Brain microvascular endothelial cell (primary cell): Measurements from ENCODE around the gene GBP6.

ENCODE experiments used
- DNase-seq: peaks from one replicate; pipeline ENCODE4 v3.0.0-alpha.2; 2020
- H3K27ac ChIP-seq: fragments of 250-450 bp; sonication (Bioruptor Pico); 2 replicates; pipeline ENCODE4 v1.5.1; 2020; ENCODE audit warnings: mild to moderate bottlenecking, moderate library complexity
- H3K27me3 ChIP-seq: fragments of 250-450 bp; sonication (Bioruptor Pico); replicated peaks from 2 replicates; pipeline ENCODE4 v1.5.1; 2020; ENCODE audit warnings: mild to moderate bottlenecking
- H3K36me3 ChIP-seq: fragments of 250-450 bp; sonication (Bioruptor Pico); replicated peaks from 2 replicates; pipeline ENCODE4 v1.5.1; 2020; ENCODE audit warnings: mild to moderate bottlenecking
- H3K4me3 ChIP-seq: 2 replicates; pipeline ENCODE4 v1.5.1; 2011; ENCODE audit warnings: low read depth, mild to moderate bottlenecking, control low read depth, low read length, moderate library complexity
- in situ Hi-C: cut with HindIII; loops from 2 replicates; pipeline ENCODE4 v1.10.0; 2017; ENCODE audit warnings: low sequenced_read_pairs, low pct_ligation_motif_present
- TF ChIP-seq, protein P1 (sequence below): IDR thresholded peaks from 2 replicates; pipeline ENCODE4 v1.5.1; 2011; ENCODE audit warnings: low read depth, mild to moderate bottlenecking, moderate library complexity, low read length, control low read depth, inconsistent platforms; ENCODE audit errors: missing control alignments

GBP6 gene, protein sequence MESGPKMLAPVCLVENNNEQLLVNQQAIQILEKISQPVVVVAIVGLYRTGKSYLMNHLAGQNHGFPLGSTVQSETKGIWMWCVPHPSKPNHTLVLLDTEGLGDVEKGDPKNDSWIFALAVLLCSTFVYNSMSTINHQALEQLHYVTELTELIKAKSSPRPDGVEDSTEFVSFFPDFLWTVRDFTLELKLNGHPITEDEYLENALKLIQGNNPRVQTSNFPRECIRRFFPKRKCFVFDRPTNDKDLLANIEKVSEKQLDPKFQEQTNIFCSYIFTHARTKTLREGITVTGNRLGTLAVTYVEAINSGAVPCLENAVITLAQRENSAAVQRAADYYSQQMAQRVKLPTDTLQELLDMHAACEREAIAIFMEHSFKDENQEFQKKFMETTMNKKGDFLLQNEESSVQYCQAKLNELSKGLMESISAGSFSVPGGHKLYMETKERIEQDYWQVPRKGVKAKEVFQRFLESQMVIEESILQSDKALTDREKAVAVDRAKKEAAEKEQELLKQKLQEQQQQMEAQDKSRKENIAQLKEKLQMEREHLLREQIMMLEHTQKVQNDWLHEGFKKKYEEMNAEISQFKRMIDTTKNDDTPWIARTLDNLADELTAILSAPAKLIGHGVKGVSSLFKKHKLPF

DNA sequence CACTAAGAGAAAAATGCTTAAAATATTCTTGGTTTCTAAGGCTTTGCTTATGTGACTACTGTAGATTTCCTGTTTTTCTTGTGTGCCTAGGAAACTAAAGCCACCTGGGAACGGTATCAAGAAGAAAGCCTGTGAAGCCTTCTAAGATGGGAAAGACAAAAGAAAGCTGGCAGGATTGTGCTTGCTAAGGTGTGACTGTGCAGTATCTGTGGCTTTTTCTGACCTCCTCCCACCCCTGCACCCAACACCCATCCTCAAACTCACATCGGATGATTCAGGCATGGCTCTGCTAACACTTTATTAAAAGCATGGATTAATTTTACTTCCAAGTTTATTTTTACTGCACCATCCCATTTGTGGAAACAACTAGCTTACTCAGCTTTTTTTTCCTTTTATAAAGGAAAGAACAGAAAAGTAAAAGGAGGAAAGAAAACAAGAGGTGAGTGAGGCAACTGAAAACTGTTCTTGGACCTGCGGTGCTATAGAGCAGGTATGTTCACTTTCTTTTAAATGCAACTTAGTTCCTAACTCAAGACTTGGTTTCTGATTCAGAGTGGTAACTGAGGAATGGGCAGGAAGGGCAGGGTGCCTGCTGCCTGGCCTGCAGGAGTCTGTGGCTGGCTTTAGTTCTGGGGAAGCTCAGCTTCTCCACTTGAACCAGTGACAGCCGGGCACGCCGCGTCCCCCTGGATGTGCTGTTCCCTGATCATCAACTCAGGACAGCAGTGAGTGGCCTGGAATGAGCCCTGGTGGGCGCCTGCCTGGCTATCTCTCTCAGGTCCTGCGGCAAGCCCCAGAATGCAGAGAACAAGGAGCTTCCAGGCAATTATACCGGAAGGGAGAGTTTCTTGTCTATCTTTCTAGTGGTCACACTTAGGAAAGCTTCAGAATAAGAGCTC is at the start of gene GBP6:
GBP6 (plus strand) TSS at position 422 of the 899 bp plus-strand sequence. CDS start 4,493 bp downstream, outside the sequence.
- no peaks in the 10 kb centered on the region for H3K36me3 ChIP-seq
- no peak for DNase-seq
- H3K27ac ChIP-seq = no peak within 1 kb of the TSS
- in situ Hi-C loops = no loop called here
- TF ChIP-seq, protein P1, sequence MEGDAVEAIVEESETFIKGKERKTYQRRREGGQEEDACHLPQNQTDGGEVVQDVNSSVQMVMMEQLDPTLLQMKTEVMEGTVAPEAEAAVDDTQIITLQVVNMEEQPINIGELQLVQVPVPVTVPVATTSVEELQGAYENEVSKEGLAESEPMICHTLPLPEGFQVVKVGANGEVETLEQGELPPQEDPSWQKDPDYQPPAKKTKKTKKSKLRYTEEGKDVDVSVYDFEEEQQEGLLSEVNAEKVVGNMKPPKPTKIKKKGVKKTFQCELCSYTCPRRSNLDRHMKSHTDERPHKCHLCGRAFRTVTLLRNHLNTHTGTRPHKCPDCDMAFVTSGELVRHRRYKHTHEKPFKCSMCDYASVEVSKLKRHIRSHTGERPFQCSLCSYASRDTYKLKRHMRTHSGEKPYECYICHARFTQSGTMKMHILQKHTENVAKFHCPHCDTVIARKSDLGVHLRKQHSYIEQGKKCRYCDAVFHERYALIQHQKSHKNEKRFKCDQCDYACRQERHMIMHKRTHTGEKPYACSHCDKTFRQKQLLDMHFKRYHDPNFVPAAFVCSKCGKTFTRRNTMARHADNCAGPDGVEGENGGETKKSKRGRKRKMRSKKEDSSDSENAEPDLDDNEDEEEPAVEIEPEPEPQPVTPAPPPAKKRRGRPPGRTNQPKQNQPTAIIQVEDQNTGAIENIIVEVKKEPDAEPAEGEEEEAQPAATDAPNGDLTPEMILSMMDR = no peak
- no peaks in the 10 kb centered on the region for H3K27me3 ChIP-seq
- no peak within 1 kb of the TSS for H3K4me3 ChIP-seq

DNA sequence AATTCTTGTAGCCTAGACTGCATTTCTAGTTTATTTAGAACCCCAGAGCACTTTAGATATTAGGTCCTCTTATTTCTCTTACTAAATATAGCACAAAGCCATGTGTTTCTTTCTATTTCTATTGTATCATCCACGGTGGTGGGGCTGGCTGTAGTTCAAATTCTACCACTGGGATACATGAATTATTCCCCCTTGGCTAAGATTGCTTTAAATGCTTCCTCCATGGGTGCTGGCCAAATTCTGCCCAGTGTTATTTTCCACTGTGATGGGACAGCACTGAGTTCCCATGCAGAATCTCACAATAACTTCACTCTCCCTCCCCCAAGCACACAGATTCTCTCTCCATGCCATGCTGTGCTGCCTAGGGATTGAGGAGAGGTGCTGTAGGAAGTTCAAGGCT is 41.5 kb upstream of the GBP6 start:
- H3K27me3 ChIP-seq = no peaks in the 10 kb centered on the region
- H3K27ac ChIP-seq = no peak overlapping the region
- TF ChIP-seq, protein P1 = no peak
- no peak for DNase-seq
- H3K4me3 ChIP-seq = no peak overlapping the region
- in situ Hi-C loops = no loop called here
- H3K36me3 ChIP-seq = no peaks in the 10 kb centered on the region

DNA sequence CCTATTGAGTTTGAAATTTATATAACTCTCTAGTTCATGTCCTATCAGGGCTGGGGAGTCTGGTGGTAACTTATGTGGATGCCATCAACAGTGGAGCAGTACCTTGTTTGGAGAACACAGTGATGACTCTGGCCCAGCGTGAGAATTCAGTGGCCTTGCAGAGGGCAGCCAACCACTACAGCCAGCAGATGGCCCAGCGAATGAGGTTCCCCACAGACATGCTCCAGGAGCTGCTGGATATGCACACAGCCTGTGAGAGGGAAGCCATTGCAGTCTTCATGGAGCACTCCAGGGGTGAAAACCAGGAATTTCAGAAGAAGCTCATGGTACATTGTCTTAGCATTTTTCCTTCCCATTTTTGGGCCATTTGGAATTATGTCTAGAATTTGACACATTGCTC is 32.0 kb upstream of the GBP6 start:
- TF ChIP-seq, protein P1 = no peak
- no peaks in the 10 kb centered on the region for H3K36me3 ChIP-seq
- H3K4me3 ChIP-seq = no peak overlapping the region
- DNase-seq = no peak
- no peak overlapping the region for H3K27ac ChIP-seq
- H3K27me3 ChIP-seq = no peaks in the 10 kb centered on the region
- in situ Hi-C loops = no loop called here

DNA sequence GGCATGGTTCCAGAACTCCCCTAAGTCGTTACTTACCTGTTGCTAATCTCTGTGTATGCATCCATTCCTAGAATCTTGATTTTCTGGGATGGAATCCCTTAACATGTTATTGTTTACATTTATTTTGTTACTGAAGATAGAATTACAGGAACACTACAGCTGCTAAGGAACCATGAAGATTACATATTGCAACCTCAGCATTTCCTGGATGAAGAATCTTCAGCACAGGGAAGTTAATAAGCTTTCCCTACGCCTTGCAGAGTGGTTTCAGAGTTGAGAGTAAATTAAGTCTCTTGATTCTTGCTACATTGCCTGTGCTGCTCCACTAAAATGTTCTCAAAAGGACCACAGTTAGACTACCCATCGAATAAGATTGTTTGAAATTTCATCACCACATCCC is 31.4 kb upstream of the GBP6 start:
- in situ Hi-C loops = no loop called here
- no peak for DNase-seq
- Histone ChIP-seq H3K36me3 (no peaks in the 10 kb centered on the region), H3K27me3 (no peaks in the 10 kb centered on the region), H3K4me3 (no peak overlapping the region), H3K27ac (no peak overlapping the region)
- TF ChIP-seq, protein P1 = no peak

DNA sequence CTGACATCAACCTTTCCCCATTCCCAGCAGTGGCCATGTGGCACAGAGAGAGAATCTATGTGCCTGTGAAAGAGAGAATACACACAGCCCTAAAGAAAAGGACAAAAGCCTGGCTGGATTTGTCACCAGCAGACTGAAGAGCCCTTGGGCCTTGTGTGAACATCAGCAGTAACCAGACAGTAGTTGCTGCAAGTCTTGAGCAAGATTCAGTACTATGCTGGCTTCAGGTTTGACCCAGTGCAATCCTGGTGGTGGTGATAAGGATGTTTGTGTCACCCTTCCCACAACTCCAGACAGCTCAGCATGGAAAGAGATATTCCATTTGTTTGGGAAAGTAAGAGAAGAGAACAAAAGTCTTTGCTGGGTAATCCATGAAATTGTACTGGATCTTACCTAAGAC is 28.4 kb upstream of the GBP6 start:
- in situ Hi-C loops = no loop called here
- Histone ChIP-seq H3K27ac (no peak overlapping the region), H3K27me3 (no peaks in the 10 kb centered on the region), H3K4me3 (no peak overlapping the region), H3K36me3 (no peaks in the 10 kb centered on the region)
- TF ChIP-seq, protein P1 = no peak
- no peak for DNase-seq
